G401.6 (cell line): ENCODE data around the gene UGT2B15.
"Not testable (repeated sequence)": the region's sequence is repeated elsewhere in the genome, so short reads cannot be mapped to it uniquely, and the experiment has no call there.

Source experiments
- FAIRE-seq: peaks from 2 replicates; lab custom pipeline; 2012; peaks lifted over from hg19 to GRCh38; lab: Jason Lieb, UNC

Gene UGT2B15

GRCh38 chr4:68670479-68670939 lies at the start of gene UGT2B15:
Gene UGT2B15 (minus strand): TSS chr4:68670652. CDS start chr4:68670618, 34 bp downstream.
- FAIRE-seq, result not testable (repeated sequence)

DNA sequence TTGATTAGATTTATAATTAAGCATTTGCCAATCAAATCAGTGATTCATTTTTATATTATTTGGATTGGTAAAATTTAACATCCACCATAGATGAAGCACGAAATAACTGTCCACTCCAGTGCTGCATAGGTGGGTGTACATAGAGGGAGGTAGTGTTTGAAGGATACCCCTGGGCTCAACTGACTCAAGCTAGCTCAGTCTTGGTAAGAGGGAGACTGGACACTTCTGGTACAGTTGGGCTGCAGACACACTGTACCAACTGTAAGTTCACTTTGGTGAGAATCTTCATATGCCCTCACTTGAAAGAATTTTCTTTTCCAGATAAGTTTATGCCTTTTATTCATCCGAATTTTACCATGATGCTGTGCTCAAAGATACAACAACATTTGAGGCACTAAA lies 48.6 kb upstream of the UGT2B15 start:
- no peak for FAIRE-seq

- no peak for FAIRE-seq
These were observed 48.1 kb upstream of the UGT2B15 start for GRCh38 chr4:68718447-68719074.

- no peak for FAIRE-seq
These were observed 47.5 kb upstream of the UGT2B15 start for GRCh38 chr4:68717999-68718398.

- FAIRE-seq, result no peak
These were observed 43.9 kb upstream of the UGT2B15 start for GRCh38 chr4:68714400-68714799.

- no peak for FAIRE-seq
These were observed 41.8 kb upstream of the UGT2B15 start for GRCh38 chr4:68712207-68712606.

DNA sequence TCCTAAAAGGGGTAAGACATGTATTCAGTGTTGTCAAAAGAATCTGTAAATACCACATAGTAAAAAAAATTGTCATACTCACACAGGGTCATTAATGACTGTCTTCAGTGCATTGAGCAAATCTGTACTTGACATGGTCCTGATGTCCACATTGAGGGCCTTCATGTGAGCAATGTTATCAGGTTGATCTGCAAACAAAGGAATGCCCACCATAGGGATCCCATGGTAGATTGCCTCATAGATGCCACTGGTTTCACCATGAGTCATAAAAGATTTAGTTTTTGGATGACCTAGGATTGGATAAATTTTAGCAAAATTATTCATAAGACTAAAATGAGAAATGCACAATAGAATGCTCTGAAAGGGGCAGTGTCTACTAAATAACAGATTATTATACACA lies 38.1 kb upstream of the UGT2B15 start:
- no peak for FAIRE-seq

DNA sequence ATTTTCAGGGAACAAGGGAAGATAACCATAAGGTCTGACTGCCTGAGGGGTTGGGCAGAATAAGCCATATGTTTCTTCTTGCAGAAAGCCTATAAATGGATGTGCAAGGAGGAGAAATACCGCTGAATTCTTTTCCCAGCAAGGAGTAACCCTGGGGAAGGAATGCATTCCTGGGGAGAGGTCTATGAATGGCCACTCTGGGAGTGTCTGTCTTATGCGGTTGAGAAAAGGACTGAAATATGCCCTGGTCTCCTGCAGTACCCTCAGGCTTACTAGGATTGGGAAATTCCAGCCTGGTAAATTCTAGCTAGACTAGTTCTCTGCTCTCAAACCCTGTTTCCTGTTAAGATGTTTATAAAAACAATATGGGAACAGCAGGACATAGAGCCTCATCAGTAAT lies 32.7 kb upstream of the UGT2B15 start:
- FAIRE-seq, result not testable (repeated sequence)

DNA sequence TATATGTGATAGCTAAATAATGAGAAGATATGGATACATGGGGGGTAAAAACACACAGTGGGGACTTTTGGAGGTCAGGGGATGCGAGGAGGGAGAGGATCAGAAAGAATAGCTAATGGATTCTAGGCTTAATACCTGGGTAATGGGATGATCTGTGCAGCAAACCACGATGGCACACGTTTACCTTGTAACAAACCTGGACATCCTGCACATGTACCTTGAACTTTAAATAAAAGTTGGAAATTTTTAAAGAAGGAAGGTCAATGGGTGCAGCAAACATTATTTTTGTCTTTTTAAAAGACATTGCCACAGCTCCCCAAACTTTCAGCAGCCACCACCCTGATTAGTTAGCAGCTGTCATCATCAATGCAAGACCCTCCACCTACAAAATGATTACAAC lies 29.7 kb upstream of the UGT2B15 start:
- no peak for FAIRE-seq

GRCh38 chr4:68693325-68694075 lies 23.0 kb upstream of the UGT2B15 start:
- FAIRE-seq, result no peak

GRCh38 chr4:68691186-68691585 lies 20.7 kb upstream of the UGT2B15 start:
- no peak for FAIRE-seq

GRCh38 chr4:68683034-68683433 lies 12.6 kb upstream of the UGT2B15 start:
- FAIRE-seq, result no peak

DNA sequence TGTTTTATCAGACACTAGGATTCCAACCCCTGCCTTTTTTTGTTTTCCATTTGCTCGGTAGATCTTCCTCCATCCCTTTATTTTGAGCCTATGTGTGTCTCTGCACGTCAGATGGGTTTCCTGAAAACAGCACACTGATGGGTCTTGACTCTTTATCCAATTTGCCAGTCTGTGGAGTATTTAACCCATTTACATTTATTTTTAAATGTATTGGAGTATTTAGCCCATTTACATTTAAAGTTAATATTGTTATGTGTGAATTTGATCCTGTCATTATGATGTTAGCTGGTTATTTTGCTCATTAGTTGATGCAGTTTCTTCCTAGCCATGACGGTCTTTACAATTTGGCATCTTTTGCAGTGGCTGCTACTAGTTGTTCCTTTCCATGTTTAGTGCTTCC lies 10.8 kb upstream of the UGT2B15 start:
- FAIRE-seq, result not testable (repeated sequence)

DNA sequence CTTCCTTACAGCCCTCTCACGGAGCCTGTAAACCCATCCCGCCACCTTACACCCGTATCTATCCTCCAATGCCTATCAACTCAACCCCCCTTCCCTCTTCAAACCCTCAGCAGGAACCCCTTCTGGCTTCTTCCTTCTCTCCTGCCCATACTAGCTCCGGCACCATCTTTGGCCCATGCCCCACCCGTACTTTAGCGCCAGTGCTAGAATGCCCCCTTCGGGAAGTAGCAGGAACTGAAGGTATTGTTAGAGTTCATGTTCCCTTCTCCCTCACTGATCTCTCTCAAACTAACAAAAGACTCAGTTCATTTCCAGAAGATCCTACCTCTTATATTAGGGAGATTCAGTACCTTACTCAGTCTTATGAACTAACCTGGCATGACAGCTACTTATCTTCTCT lies 2.7 kb upstream of the UGT2B15 start:
- FAIRE-seq, result no peak

- FAIRE-seq, result not testable (repeated sequence)
These were observed 765 bp upstream of the UGT2B15 start for GRCh38 chr4:68671217-68671616.

GRCh38 chr4:68668537-68669163 lies 1.8 kb downstream of the UGT2B15 start:
- FAIRE-seq, result not testable (repeated sequence)

DNA sequence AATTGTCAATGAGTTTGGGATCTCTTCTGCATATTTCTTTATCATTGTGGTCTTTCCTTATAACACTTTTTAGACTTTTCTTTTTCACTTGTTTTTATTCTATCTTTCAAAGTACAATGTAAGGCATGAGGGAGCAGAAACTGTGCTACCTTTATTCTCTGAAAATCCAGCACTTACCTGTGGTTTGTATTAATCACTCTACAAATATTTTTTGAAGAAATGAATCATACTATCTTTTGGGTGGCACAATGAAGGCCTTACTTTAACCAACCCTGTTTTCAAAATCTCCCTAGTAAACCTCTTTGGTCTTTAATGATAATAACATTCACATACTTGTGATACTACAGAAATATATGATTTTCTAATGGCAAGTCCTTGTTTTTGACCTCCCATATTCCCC lies 2.9 kb downstream of the UGT2B15 start:
- not testable (repeated sequence) for FAIRE-seq

- not testable (repeated sequence) for FAIRE-seq
These were observed 5.7 kb downstream of the UGT2B15 start for GRCh38 chr4:68664721-68665120.

GRCh38 chr4:68662836-68663574 lies 7.4 kb downstream of the UGT2B15 start:
- not testable (repeated sequence) for FAIRE-seq

GRCh38 chr4:68658672-68659071 lies 11.8 kb downstream of the UGT2B15 start:
- FAIRE-seq, result no peak

DNA sequence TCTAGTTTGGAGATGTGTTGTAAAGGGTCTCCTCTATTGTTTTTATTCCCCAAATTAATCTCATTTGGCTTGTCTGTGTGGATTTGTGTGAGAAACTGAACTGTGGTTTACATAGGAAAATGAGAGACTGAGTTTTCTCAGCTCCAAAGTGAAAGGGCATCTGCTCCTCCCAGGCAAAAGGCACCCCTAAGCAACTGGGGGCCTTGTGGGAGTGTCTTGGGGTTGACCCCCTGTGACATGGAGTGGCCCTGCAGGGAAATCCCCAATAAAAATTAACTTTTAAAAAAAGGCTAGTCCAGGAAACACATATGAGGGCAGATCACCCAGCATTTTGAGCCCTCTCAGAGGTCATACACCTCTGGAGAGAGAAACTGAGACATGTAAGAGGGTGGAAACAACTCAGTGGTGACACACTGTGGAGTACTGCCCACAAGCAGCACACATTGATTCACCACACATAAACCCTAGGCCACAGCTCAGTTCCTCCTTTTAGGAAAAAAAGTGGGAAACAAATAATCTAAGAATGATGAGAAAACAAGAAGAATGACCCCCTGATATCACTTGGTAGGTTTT lies 13.3 kb downstream of the UGT2B15 start:
- not testable (repeated sequence) for FAIRE-seq

- FAIRE-seq, result not testable (repeated sequence)
These were observed 13.9 kb downstream of the UGT2B15 start for GRCh38 chr4:68656445-68656973.
